WTC11 (cell line): ENCODE measurements around the gene C12orf43. TPM values are rescaled to one million over a fixed set of nuclear protein-coding genes. Genes with fewer than 3 reads are reported as not detected.
A peak's percentile ranks its signal among the peaks of the same experiment; 100 is the strongest.

Source experiments
- ATAC-seq: fragments of 200-7000 bp; cut with Tn5 transposase; 2 replicates; pipeline ENCODE4 v1.10.0; 2021; ENCODE audit warnings: mild to moderate bottlenecking, moderate library complexity
- CTCF ChIA-PET: fragments of 300-600 bp; sonication (Branson Sonifier 250); formaldehyde crosslinking; loops from one replicate; lab custom pipeline; 2021; ENCODE audit warnings: antibody characterized with exemption; lab: Charles Lee
- POLR2A ChIA-PET: fragments of 350-600 bp; sonication (Branson Sonifier 250); formaldehyde crosslinking; loops from one replicate; lab custom pipeline; 2021; ENCODE audit warnings: antibody characterized with exemption; lab: Charles Lee
- DNase-seq: peaks from one replicate; pipeline ENCODE4 v3.0.0; 2021; ENCODE audit warnings: low spot score
- H3K27ac Mint-ChIP-seq: 2 replicates; pipeline ENCODE4 v1.8.0; 2021; ENCODE audit warnings: mixed read lengths
- H3K27me3 Mint-ChIP-seq: 2 replicates; pipeline ENCODE4 v1.8.0; 2021; ENCODE audit warnings: low read depth, mild to moderate bottlenecking, moderate library complexity, mixed read lengths
- H3K36me3 Mint-ChIP-seq: 2 replicates; pipeline ENCODE4 v1.8.0; 2021; ENCODE audit warnings: mixed read lengths
- H3K4me1 Mint-ChIP-seq: 2 replicates; pipeline ENCODE4 v1.8.0; 2022; ENCODE audit warnings: mixed read lengths
- H3K4me3 Mint-ChIP-seq: 2 replicates; pipeline ENCODE4 v1.8.0; 2021; ENCODE audit warnings: mild to moderate bottlenecking, moderate library complexity, mixed read lengths
- H3K9me3 Mint-ChIP-seq: 2 replicates; pipeline ENCODE4 v1.8.0; 2021; ENCODE audit warnings: mixed read lengths
- ATF1 ChIP-seq: sonication (generic); formaldehyde crosslinking; IDR thresholded peaks from 2 replicates; pipeline ENCODE4 v1.8.1; 2023; ENCODE audit warnings: mild to moderate bottlenecking, moderate library complexity, missing genetic modification reagents
- CBFB ChIP-seq: sonication (generic); formaldehyde crosslinking; IDR thresholded peaks from 2 replicates; pipeline ENCODE4 v1.8.1; 2022; ENCODE audit warnings: mild to moderate bottlenecking, low read depth, missing genetic modification reagents
- CREM ChIP-seq: sonication (generic); formaldehyde crosslinking; IDR thresholded peaks from 2 replicates; pipeline ENCODE4 v1.8.1; 2022; ENCODE audit warnings: mild to moderate bottlenecking, missing genetic modification reagents, moderate library complexity
- CTCF ChIP-seq: fragments of 200-600 bp; IDR thresholded peaks from 2 replicates; pipeline ENCODE4 v1.8.0; 2022; ENCODE audit warnings: antibody characterized with exemption
- E2F5 ChIP-seq: sonication (generic); formaldehyde crosslinking; IDR thresholded peaks from 2 replicates; pipeline ENCODE4 v1.8.1; 2022; ENCODE audit warnings: mild to moderate bottlenecking, moderate library complexity, missing genetic modification reagents
- FOXP1 ChIP-seq: sonication (generic); formaldehyde crosslinking; IDR thresholded peaks from 2 replicates; pipeline ENCODE4 v1.8.0; 2022; ENCODE audit warnings: missing genetic modification reagents, mild to moderate bottlenecking, moderate library complexity, borderline replicate concordance
- KAT7 ChIP-seq: sonication (generic); formaldehyde crosslinking; IDR thresholded peaks from 2 replicates; pipeline ENCODE4 v1.8.1; 2023; ENCODE audit warnings: missing genetic modification reagents, mild to moderate bottlenecking, borderline replicate concordance
- MYBL2 ChIP-seq: sonication (generic); formaldehyde crosslinking; IDR thresholded peaks from 2 replicates; pipeline ENCODE4 v1.8.1; 2023; ENCODE audit warnings: mild to moderate bottlenecking, moderate library complexity, missing genetic modification reagents
- NFE2L1 ChIP-seq: sonication (generic); formaldehyde crosslinking; IDR thresholded peaks from 2 replicates; pipeline ENCODE4 v1.8.1; 2023; ENCODE audit warnings: missing genetic modification reagents
- NFYB ChIP-seq: sonication (generic); formaldehyde crosslinking; conservative IDR thresholded peaks from 2 replicates; pipeline ENCODE4 v1.8.0; 2022; ENCODE audit warnings: low read depth, missing genetic modification reagents
- NR1H2 ChIP-seq: sonication (generic); formaldehyde crosslinking; IDR thresholded peaks from 2 replicates; pipeline ENCODE4 v1.9.0; 2021; ENCODE audit warnings: mild to moderate bottlenecking, moderate library complexity, missing genetic modification reagents
- SMAD4 ChIP-seq: sonication (generic); formaldehyde crosslinking; IDR thresholded peaks from 2 replicates; pipeline ENCODE4 v1.8.0; 2022; ENCODE audit warnings: mild to moderate bottlenecking, missing genetic modification reagents
- TCF7 ChIP-seq: sonication (generic); formaldehyde crosslinking; IDR thresholded peaks from 2 replicates; pipeline ENCODE4 v1.8.0; 2022; ENCODE audit warnings: mild to moderate bottlenecking, low read depth, missing genetic modification reagents, moderate library complexity
- ZNF121 ChIP-seq: sonication (generic); formaldehyde crosslinking; IDR thresholded peaks from 2 replicates; pipeline ENCODE4 v1.8.0; 2023; ENCODE audit warnings: missing genetic modification reagents
- ZNF317 ChIP-seq: sonication (generic); formaldehyde crosslinking; IDR thresholded peaks from 2 replicates; pipeline ENCODE4 v1.8.1; 2023; ENCODE audit warnings: low read depth, mild to moderate bottlenecking, moderate library complexity, missing genetic modification reagents, borderline replicate concordance
- total RNA-seq: library from RNA; stranded (reverse); gene quantifications from 3 replicates; pipeline ENCODE4 v1.2.3, GENCODE V29; 2021
- TF ChIP-seq, protein P1 (sequence below): sonication (generic); formaldehyde crosslinking; IDR thresholded peaks from 2 replicates; pipeline ENCODE4 v1.8.1; 2023; ENCODE audit warnings: mild to moderate bottlenecking, missing genetic modification reagents, moderate library complexity
- TF ChIP-seq, protein P2 (sequence below): sonication (generic); formaldehyde crosslinking; IDR thresholded peaks from 2 replicates; pipeline ENCODE4 v1.8.0; 2022; ENCODE audit warnings: mild to moderate bottlenecking, missing genetic modification reagents
- TF ChIP-seq, protein P3 (sequence below): sonication (generic); formaldehyde crosslinking; IDR thresholded peaks from 2 replicates; pipeline ENCODE4 v1.8.1; 2023; ENCODE audit warnings: mild to moderate bottlenecking, moderate library complexity, missing genetic modification reagents
- TF ChIP-seq, protein P4 (sequence below): fragments of 250-450 bp; sonication (Bioruptor Pico); conservative IDR thresholded peaks from 2 replicates; pipeline ENCODE4 v1.9.0; 2021; ENCODE audit warnings: mild to moderate bottlenecking
- TF ChIP-seq, protein P5 (sequence below): sonication (generic); formaldehyde crosslinking; IDR thresholded peaks from 2 replicates; pipeline ENCODE4 v1.8.1; 2023; ENCODE audit warnings: mild to moderate bottlenecking, missing genetic modification reagents
- TF ChIP-seq, protein P6 (sequence below): sonication (generic); formaldehyde crosslinking; IDR thresholded peaks from 2 replicates; pipeline ENCODE4 v1.8.1; 2022; ENCODE audit warnings: mild to moderate bottlenecking, missing genetic modification reagents, moderate library complexity, borderline replicate concordance
- TF ChIP-seq, protein P7 (sequence below): sonication (generic); formaldehyde crosslinking; IDR thresholded peaks from 2 replicates; pipeline ENCODE4 v1.8.0; 2022; ENCODE audit warnings: mild to moderate bottlenecking, missing genetic modification reagents

C12orf43 gene
- total RNA-seq, 1 experiment from 2014 or later, result 20.7 TPM

DNA sequence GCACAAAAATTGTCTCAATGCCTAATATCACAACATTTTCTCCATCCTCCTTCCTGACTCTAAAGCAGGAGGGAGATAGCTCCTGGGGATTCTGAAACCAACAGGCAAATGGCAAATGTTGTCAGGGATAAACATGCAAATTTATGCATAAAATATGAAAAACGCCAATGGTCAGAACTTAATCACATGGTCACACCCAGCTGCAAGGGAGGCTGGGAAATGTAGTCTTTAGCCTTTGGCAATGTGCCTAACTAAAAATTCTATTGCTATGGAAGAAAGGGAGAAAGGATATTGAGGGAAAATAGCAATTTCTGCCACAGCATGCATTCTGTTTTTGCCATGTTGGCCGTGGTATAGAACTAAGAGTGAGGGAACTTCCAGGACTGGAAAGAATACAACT is 34.4 kb upstream of the C12orf43 start:
- POLR2A ChIA-PET, result no interaction called here
- DNase-seq (no peak), ATAC-seq (no peak)
- no peak overlapping the region for H3K27ac Mint-ChIP-seq
- H3K36me3 Mint-ChIP-seq, result no peaks in the 10 kb centered on the region
- H3K4me3 Mint-ChIP-seq, result no peak overlapping the region
- no peaks in the 10 kb centered on the region for H3K4me1 Mint-ChIP-seq
- H3K9me3 Mint-ChIP-seq, result peaks cover 3% of the 10 kb centered on the region; the same call in 1 of the 2 replicates
- no peaks in the 10 kb centered on the region for H3K27me3 Mint-ChIP-seq
- CTCF ChIA-PET, result interaction anchor here (1.1 to 1.5 kb wide), 2 partner anchors 10 to 45 kb away, joined by 4 to 7 read pairs; no protein-coding TSS in a partner anchor
- TF ChIP-seq, protein P1, sequence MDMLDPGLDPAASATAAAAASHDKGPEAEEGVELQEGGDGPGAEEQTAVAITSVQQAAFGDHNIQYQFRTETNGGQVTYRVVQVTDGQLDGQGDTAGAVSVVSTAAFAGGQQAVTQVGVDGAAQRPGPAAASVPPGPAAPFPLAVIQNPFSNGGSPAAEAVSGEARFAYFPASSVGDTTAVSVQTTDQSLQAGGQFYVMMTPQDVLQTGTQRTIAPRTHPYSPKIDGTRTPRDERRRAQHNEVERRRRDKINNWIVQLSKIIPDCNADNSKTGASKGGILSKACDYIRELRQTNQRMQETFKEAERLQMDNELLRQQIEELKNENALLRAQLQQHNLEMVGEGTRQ (CRISPR knock-in tag), result peak; percentile 82
- TF ChIP-seq ATF1 (CRISPR knock-in tag), result no peak
- TF ChIP-seq, protein P2, sequence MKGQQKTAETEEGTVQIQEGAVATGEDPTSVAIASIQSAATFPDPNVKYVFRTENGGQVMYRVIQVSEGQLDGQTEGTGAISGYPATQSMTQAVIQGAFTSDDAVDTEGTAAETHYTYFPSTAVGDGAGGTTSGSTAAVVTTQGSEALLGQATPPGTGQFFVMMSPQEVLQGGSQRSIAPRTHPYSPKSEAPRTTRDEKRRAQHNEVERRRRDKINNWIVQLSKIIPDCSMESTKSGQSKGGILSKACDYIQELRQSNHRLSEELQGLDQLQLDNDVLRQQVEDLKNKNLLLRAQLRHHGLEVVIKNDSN (CRISPR knock-in tag), result peak; percentile 80
- TF ChIP-seq, protein P3, sequence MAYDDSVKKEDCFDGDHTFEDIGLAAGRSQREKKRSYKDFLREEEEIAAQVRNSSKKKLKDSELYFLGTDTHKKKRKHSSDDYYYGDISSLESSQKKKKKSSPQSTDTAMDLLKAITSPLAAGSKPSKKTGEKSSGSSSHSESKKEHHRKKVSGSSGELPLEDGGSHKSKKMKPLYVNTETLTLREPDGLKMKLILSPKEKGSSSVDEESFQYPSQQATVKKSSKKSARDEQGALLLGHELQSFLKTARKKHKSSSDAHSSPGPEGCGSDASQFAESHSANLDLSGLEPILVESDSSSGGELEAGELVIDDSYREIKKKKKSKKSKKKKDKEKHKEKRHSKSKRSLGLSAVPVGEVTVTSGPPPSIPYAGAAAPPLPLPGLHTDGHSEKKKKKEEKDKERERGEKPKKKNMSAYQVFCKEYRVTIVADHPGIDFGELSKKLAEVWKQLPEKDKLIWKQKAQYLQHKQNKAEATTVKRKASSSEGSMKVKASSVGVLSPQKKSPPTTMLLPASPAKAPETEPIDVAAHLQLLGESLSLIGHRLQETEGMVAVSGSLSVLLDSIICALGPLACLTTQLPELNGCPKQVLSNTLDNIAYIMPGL (CRISPR knock-in tag), result no peak

DNA sequence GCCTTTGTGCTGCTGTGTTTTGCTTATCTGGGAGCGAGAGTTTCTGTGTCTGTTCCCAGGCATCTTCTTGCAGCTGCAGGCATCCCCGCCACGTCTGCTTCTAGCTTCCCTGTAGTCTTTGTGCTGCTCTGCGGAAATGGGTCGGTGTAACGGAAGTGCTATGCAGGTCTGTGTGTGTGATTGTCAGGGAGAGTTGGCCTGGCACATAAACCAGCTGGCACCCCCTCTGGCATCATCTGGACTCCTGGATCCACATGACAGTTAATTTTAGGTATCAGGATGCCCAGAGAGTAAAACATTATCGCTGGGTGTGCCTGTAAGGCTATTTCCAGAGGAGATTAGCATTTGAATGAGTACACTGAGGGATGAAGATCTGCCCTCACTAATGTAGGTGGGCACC is 32.2 kb upstream of the C12orf43 start:
- H3K4me1 Mint-ChIP-seq, result no peaks in the 10 kb centered on the region
- no peak overlapping the region for H3K27ac Mint-ChIP-seq
- ATAC-seq (no peak), DNase-seq (no peak)
- no peaks in the 10 kb centered on the region for H3K36me3 Mint-ChIP-seq
- H3K27me3 Mint-ChIP-seq, result no peaks in the 10 kb centered on the region; the same call in 1 of the 2 replicates
- H3K4me3 Mint-ChIP-seq, result no peak overlapping the region
- ChIA-PET CTCF (interaction anchor here (1.7 kb wide), 1 partner anchor 12 kb away, joined by 10 read pairs; no protein-coding TSS in a partner anchor), POLR2A (no interaction called here)
- H3K9me3 Mint-ChIP-seq, result peaks cover 3% of the 10 kb centered on the region; the same call in 1 of the 2 replicates
- TF ChIP-seq KAT7 (CRISPR knock-in tag) (no peak), ZNF121 (CRISPR knock-in tag) (no peak), E2F5 (CRISPR knock-in tag) (no peak), SMAD4 (CRISPR knock-in tag) (no peak), TCF7 (no peak), ZNF317 (CRISPR knock-in tag) (no peak), CREM (CRISPR knock-in tag) (no peak), NR1H2 (no peak), CTCF (no peak), NFYB (CRISPR knock-in tag) (no peak), FOXP1 (CRISPR knock-in tag) (no peak), CBFB (no peak), NFE2L1 (CRISPR knock-in tag) (no peak), MYBL2 (CRISPR knock-in tag) (no peak)
- TF ChIP-seq, protein P2 (CRISPR knock-in tag), result no peak
- TF ChIP-seq, protein P4, sequence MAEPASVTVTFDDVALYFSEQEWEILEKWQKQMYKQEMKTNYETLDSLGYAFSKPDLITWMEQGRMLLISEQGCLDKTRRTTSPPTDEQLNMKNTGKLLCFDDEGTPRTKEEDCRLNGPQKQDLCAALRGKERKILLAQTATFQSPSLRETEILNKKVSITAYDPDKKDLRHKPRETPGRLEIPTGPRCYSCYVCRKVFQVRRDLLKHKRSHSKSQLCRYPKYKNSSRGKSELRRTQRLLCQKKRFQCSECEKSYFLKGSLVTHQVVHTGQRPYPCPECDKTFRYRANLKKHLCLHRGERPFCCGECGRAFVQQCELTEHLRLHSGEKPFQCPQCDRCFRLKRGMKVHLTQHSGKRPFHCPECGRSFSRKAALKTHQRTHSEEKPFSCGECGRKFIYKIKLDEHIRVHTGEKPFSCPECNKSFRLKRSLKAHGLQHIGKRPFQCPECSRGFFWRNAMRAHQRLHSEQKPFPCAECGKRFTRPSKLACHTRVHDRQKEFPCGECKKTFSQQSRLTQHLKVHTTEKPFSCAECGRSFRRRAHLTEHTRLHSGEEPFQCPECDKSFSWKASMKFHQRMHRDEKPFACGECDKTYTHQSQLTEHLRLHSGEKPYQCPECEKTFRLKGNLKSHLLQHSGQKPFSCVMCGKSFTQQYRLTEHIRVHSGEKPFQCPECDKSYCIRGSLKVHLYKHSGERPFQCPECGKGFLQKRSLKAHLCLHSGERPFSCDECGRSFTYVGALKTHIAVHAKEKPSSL (CRISPR knock-in tag), result no peak
- TF ChIP-seq, protein P5, sequence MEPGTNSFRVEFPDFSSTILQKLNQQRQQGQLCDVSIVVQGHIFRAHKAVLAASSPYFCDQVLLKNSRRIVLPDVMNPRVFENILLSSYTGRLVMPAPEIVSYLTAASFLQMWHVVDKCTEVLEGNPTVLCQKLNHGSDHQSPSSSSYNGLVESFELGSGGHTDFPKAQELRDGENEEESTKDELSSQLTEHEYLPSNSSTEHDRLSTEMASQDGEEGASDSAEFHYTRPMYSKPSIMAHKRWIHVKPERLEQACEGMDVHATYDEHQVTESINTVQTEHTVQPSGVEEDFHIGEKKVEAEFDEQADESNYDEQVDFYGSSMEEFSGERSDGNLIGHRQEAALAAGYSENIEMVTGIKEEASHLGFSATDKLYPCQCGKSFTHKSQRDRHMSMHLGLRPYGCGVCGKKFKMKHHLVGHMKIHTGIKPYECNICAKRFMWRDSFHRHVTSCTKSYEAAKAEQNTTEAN (CRISPR knock-in tag), result no peak
- TF ChIP-seq, protein P6, sequence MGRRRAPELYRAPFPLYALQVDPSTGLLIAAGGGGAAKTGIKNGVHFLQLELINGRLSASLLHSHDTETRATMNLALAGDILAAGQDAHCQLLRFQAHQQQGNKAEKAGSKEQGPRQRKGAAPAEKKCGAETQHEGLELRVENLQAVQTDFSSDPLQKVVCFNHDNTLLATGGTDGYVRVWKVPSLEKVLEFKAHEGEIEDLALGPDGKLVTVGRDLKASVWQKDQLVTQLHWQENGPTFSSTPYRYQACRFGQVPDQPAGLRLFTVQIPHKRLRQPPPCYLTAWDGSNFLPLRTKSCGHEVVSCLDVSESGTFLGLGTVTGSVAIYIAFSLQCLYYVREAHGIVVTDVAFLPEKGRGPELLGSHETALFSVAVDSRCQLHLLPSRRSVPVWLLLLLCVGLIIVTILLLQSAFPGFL, result no peak
- TF ChIP-seq, protein P7, sequence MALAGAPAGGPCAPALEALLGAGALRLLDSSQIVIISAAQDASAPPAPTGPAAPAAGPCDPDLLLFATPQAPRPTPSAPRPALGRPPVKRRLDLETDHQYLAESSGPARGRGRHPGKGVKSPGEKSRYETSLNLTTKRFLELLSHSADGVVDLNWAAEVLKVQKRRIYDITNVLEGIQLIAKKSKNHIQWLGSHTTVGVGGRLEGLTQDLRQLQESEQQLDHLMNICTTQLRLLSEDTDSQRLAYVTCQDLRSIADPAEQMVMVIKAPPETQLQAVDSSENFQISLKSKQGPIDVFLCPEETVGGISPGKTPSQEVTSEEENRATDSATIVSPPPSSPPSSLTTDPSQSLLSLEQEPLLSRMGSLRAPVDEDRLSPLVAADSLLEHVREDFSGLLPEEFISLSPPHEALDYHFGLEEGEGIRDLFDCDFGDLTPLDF (CRISPR knock-in tag), result no peak
